Right atrium auricular region (tissue), 2 donors: ENCODE results near the gene C6orf89. TPM values are rescaled to one million over a fixed set of nuclear protein-coding genes. Genes with fewer than 3 reads are reported as not detected.

Experiments used
- DNase-seq: peaks from one replicate; pipeline ENCODE4 v3.0.0-alpha.2; 2019; ENCODE audit warnings: low spot score
- H3K27ac ChIP-seq, 2 donors: fragments of 200-600 bp; sonication (generic); 1 replicate in 1 of 2; 2 replicates in 1 of 2; pipeline ENCODE4 v1.5.1; 2016 to 2019
- H3K27me3 ChIP-seq, 2 donors: fragments of 200-600 bp; sonication (generic); one replicate each; pipeline versions ENCODE4 v1.5.1 to v1.6.0; 2017 to 2019
- H3K36me3 ChIP-seq: fragments of 200-600 bp; sonication (generic); one replicate; pipeline ENCODE4 v1.5.1; 2016
- H3K4me1 ChIP-seq, 2 donors: fragments of 200-600 bp; sonication (generic); one replicate each; pipeline versions ENCODE4 v1.5.1 to v1.6.0; 2017 to 2019
- H3K4me3 ChIP-seq, 2 donors: fragments of 200-600 bp; sonication (generic); 1 replicate in 1 of 2; 2 replicates in 1 of 2; pipeline ENCODE4 v1.5.1; 2017 to 2019; ENCODE audit warnings: mild to moderate bottlenecking in 1 of 2, moderate library complexity in 1 of 2
- H3K9me3 ChIP-seq, 2 donors: fragments of 200-600 bp; sonication (generic); one replicate each; pipeline ENCODE4 v1.5.1; 2019
- CTCF ChIP-seq, 2 donors: fragments of 200-600 bp; sonication (generic); IDR thresholded peaks; one replicate each; pipeline ENCODE4 v1.5.1; 2019; ENCODE audit warnings: antibody characterized with exemption in 2 of 2
- total RNA-seq, 2 donors: library from RNA; depleted of rRNA; stranded (reverse); fragments of >200 nt; gene quantifications; one replicate each; pipeline ENCODE4 v1.1.0, GENCODE V29; 2016

C6orf89 gene
- total RNA-seq, 2 donors from 2014 or later, result 55.0 to 59.5 TPM

DNA sequence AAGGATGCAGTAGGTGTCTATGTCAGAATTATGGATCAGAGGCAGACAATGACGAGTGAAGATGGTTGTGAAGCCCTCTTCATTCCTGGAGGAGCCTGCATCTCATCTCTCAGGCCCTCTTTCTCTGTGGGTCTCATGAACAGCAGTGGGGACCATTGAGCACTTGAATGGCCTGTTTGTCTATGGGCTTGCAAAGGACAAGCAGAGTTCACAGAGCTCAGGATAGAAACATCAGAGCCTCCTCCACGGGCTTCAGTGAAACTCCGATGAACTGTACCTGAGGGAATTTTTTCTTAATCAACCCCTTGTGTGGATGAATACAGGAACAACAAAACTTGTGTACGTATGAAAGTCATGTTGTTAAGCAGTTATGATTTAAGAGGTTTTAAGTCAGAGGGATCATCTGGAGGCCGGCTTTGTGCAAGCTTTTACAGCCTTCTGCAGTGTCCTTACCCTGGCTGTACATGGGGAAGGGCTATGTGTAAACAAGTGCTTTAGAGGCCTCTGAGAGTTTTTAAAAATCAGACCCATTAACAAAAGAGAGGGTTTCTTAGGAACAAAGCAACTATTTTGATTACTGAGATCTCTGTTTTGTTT lies 39.1 kb downstream of the C6orf89 start:
- DNase-seq, result no peak
- TF ChIP-seq CTCF (IDR thresholded peaks at IDR 0.05), result no peak
- Histone ChIP-seq H3K27ac (no peak overlapping the region), H3K27me3 (no peaks in the 10 kb centered on the region), H3K36me3 (peaks cover 39% of the 10 kb centered on the region), H3K4me3 (no peak overlapping the region), H3K9me3 (no peaks in the 10 kb centered on the region), H3K4me1 (peaks cover 0 to 20% of the 10 kb centered on the region in 2 donors)

DNA sequence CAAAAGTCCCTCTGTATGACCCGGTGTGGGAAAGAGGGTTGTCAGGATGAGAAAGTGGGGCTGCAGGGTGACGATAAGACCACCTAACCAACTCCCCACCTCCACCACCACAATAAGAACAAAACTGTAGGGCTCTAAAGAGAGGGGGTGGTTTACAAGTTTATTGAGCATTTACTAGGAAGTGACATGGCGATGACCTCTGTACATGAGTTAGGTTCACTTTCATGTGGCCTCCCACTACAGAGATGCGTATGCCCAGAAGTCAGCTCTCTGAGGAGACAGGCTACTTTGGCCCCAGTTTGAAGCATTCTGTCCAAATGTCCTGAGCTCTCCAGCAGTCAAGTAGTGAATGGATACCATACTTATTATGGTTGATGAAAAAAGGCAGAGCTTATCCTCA lies 40.1 kb downstream of the C6orf89 start:
- peaks cover 0 to 20% of the 10 kb centered on the region in 2 donors for H3K4me1 ChIP-seq
- H3K27me3 ChIP-seq, result no peaks in the 10 kb centered on the region
- peaks cover 30% of the 10 kb centered on the region for H3K36me3 ChIP-seq
- no peak overlapping the region for H3K27ac ChIP-seq
- TF ChIP-seq CTCF (IDR thresholded peaks at IDR 0.05), result no peak
- H3K4me3 ChIP-seq, result no peak overlapping the region
- no peaks in the 10 kb centered on the region for H3K9me3 ChIP-seq
- no peak for DNase-seq

- no peak for DNase-seq
- no peak overlapping the region for H3K4me3 ChIP-seq
- no peak for TF ChIP-seq CTCF (IDR thresholded peaks at IDR 0.05)
- H3K27ac ChIP-seq, result peak overlapping the region; percentile 39 to 54
- no peaks in the 10 kb centered on the region for H3K27me3 ChIP-seq
- H3K9me3 ChIP-seq, result no peaks in the 10 kb centered on the region
- peaks cover 20% of the 10 kb centered on the region for H3K36me3 ChIP-seq
- peaks cover 0 to 20% of the 10 kb centered on the region in 2 donors for H3K4me1 ChIP-seq
These were observed 41.2 kb downstream of the C6orf89 start for GRCh38 chr6:36926708-36927513.

DNA sequence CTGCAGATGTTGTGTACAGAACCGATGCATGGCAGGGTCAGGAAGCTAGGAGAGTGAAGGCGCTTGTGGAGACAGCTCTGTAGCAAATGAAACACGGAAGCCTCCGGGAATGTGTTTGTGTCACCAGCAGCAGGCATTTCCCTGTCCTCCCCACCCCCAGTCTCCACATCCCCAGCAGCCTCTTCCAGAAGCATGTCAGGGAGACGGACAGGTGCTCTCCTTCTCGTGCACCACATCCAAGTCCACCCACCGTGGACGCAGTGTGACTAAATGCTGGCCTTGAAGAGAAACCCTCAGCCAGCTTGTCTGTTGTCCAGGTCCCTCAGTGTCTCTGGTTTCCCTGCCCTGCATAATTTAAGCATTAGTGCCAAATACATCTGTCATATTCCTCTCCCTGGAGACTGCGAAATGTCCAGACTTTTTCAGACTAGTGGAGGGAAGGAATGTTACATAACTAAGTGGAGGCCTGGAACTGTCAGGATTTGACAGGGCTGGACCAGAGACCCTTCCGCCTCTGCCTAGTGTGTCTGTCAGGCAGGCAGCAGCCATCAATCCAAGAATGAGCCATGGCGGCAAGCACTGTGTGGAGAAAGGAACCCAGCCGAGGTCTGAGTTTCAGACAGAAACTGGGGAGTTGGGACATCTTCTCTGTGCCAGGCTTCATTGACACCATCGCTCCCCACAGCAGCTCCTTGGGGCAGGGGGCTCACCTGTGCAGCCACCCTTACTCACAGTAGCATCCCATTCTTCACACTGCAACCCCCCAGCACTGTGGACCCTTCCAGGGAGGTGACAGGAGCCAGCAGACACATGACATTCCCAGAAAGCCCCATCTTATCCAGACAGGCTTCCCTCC lies 42.2 kb downstream of the C6orf89 start:
- peaks cover 0 to 20% of the 10 kb centered on the region in 2 donors for H3K4me1 ChIP-seq
- H3K4me3 ChIP-seq, result no peak overlapping the region
- peaks cover 20% of the 10 kb centered on the region for H3K36me3 ChIP-seq
- no peaks in the 10 kb centered on the region for H3K27me3 ChIP-seq
- DNase-seq, result peak; percentile 68
- no peaks in the 10 kb centered on the region for H3K9me3 ChIP-seq
- no peak for TF ChIP-seq CTCF (IDR thresholded peaks at IDR 0.05)
- H3K27ac ChIP-seq, result peak overlapping the region; percentile 39 to 54

GRCh38 chr6:36928547-36928918 lies 42.8 kb downstream of the C6orf89 start:
- peak overlapping the region in 1 of 2 donors; percentile 54 for H3K27ac ChIP-seq
- H3K9me3 ChIP-seq, result no peaks in the 10 kb centered on the region
- H3K27me3 ChIP-seq, result no peaks in the 10 kb centered on the region
- H3K4me1 ChIP-seq, result peaks cover 0 to 20% of the 10 kb centered on the region in 2 donors
- H3K4me3 ChIP-seq, result no peak overlapping the region
- peaks cover 16% of the 10 kb centered on the region for H3K36me3 ChIP-seq
- no peak for TF ChIP-seq CTCF (IDR thresholded peaks at IDR 0.05)
- no peak for DNase-seq
